IMR-90 (cell line): Measurements from ENCODE around the gene TRDMT1.
"Not testable (repeated sequence)": the region's sequence is repeated elsewhere in the genome, so short reads cannot be mapped to it uniquely, and the experiment has no call there.

Experiments
- BHLHE40 ChIP-seq: fragments of 150-350 bp; IDR thresholded peaks from 2 replicates; pipeline ENCODE4 v1.6.1; 2016; ENCODE audit warnings: mild to moderate bottlenecking, low read depth, low read length
- CEBPB ChIP-seq: IDR thresholded peaks from 2 replicates; pipeline ENCODE4 v1.6.1; 2012; ENCODE audit warnings: low read depth, low read length, improper control_type of control experiment
- CTCF ChIP-seq: conservative IDR thresholded peaks from 2 replicates; pipeline ENCODE4 v1.5.1; 2012; ENCODE audit warnings: mild to moderate bottlenecking, low read depth, low read length, improper control_type of control experiment
- ELK1 ChIP-seq: fragments of 150-350 bp; IDR thresholded peaks from 2 replicates; pipeline ENCODE4 v1.6.1; 2016; ENCODE audit warnings: low read depth, mild to moderate bottlenecking, low read length, moderate library complexity, borderline replicate concordance
- FOS ChIP-seq: fragments of 150-350 bp; IDR thresholded peaks from 2 replicates; pipeline ENCODE4 v1.6.1; 2016; ENCODE audit warnings: low read depth, low read length
- MAFK ChIP-seq: IDR thresholded peaks from 2 replicates; pipeline ENCODE4 v1.6.1; 2012; ENCODE audit warnings: low read depth, low read length, improper control_type of control experiment
- MAZ ChIP-seq: IDR thresholded peaks from 2 replicates; pipeline ENCODE4 v1.6.1; 2012; ENCODE audit warnings: low read depth, mild to moderate bottlenecking, low read length, improper control_type of control experiment, moderate library complexity, borderline replicate concordance
- MXI1 ChIP-seq: IDR thresholded peaks from 2 replicates; pipeline ENCODE4 v1.6.1; 2012; ENCODE audit warnings: low read depth, mild to moderate bottlenecking, low read length, moderate library complexity, borderline replicate concordance
- POLR2A ChIP-seq: IDR thresholded peaks from 2 replicates; pipeline ENCODE4 v1.6.1; 2012; ENCODE audit warnings: mild to moderate bottlenecking, low read depth, low read length
- RAD21 ChIP-seq: IDR thresholded peaks from 2 replicates; pipeline ENCODE4 v1.6.1; 2012; ENCODE audit warnings: low read length, improper control_type of control experiment
- RCOR1 ChIP-seq: IDR thresholded peaks from 2 replicates; pipeline ENCODE4 v1.6.1; 2012; ENCODE audit warnings: mild to moderate bottlenecking, low read length, improper control_type of control experiment; ENCODE audit not compliant: insufficient replicate concordance
- RFX5 ChIP-seq: IDR thresholded peaks from 2 replicates; pipeline ENCODE4 v1.8.0; 2012; ENCODE audit warnings: low read depth, mild to moderate bottlenecking, low read length, moderate library complexity
- SMC3 ChIP-seq: fragments of 150-350 bp; IDR thresholded peaks from 2 replicates; pipeline ENCODE4 v1.6.1; 2016; ENCODE audit warnings: low read depth, mild to moderate bottlenecking, antibody characterized with exemption, low read length, moderate library complexity
- USF2 ChIP-seq: fragments of 150-350 bp; IDR thresholded peaks from 2 replicates; pipeline ENCODE4 v1.6.1; 2017; ENCODE audit warnings: mild to moderate bottlenecking, antibody characterized with exemption, low read length, low read depth

- not testable (repeated sequence) for TF ChIP-seq CTCF, RAD21, POLR2A, BHLHE40, MXI1, MAZ, ELK1, USF2, RCOR1, FOS, SMC3, RFX5, MAFK, CEBPB
These were observed 86.5 kb downstream of the TRDMT1 start for GRCh38 chr10:17114878-17115444.
